HG03354 (cell line): ENCODE data around the gene ASMTL.
"Not testable (repeated sequence)": the region's sequence is repeated elsewhere in the genome, so short reads cannot be mapped to it uniquely, and the experiment has no call there.

Experiments
- ATAC-seq: cut with Tn5 transposase; IDR thresholded peaks from one replicate; pipeline ENCODE4 v1.9.1; 2021; ENCODE audit warnings: mild to moderate bottlenecking; ENCODE audit not compliant: unreplicated experiment, poor library complexity, severe bottlenecking

Gene ASMTL

DNA sequence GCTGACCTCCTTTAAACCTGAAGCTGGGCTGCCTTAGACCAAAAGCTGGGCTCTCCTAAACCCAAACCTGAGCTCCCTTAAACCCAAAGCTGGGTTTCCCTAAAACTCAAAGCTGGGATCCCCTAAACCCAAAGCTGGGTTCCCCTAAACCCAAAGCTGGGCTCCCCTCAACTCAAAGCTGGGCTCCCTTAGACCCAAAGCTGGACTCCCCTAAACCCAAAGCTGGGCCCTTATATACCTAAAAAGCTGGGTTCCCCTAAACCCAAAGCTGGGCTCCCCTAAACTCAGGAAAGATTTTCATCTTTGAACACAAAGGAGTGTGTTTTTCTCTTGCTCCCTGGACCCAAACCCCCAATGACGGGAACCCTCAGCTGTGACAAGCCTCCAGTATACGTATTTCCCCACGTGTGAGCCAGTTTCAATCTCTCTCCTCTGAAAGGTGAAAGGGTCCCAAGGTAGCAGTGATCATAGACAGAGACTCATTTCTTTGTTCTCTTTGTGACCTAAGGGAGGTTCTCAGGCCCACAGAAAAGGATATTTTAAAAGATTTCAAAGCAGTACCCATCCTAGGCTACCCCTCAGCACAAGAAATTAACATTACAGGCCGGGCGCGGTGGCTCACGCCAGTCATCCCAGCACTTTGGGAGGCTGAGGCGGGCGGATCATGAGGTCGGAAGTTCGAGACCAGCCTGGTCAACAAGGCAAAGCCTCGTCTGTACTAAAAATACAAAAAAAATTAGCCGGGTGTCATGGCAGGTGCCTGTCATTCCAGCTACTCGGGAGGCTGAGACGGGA, 31.3 kb upstream of the ASMTL start:
- peak; percentile 53 for ATAC-seq

DNA sequence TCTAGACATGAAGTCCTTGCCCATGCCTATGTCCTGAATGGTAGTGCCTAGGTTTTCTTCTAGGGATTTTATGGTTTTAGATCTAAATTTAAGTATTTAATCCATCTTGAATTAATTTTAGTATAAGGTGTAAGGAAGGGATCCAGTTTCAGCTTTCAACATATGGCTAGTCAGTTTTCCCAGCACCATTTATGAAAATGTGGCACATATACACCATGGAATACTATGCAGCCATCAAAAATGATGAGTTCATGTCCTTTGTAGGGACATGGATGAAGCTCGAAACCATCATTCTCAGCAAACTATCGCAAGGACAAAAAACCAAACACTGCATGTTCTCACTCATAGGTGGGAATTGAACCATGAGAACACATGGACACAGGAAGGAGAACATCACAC, 29.8 kb upstream of the ASMTL start:
- ATAC-seq, result not testable (repeated sequence)

- ATAC-seq, result peak; percentile 62
These were observed 29.2 kb upstream of the ASMTL start for GRCh38 chrX:1481636-1482529.

- no peak for ATAC-seq
These were observed 27.5 kb upstream of the ASMTL start for GRCh38 chrX:1480082-1480785.

GRCh38 chrX:1477801-1478458, 25.2 kb upstream of the ASMTL start:
- ATAC-seq, result no peak

- no peak for ATAC-seq
These were observed 24.5 kb upstream of the ASMTL start for GRCh38 chrX:1477229-1477628.

GRCh38 chrX:1476682-1477081, 24.0 kb upstream of the ASMTL start:
- ATAC-seq, result no peak

DNA sequence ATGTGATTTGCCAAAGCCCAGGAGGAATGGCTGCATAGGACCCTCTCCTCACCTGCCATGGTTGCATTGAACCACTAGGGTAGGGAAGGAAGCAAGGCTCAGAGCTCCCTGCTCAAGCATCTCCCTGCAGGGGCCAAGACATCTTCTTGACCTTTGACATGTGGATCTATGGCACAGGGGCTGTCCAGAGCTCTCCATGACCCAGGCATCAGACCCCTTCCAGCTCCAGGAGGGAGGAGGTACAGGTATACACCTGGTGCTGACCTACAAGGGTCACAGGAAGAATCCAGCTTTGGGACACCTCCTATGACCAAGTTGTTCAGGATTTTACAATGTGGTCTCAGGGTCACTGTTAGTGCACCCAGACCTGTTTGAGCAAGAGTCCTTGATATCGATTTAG, 23.2 kb upstream of the ASMTL start:
- no peak for ATAC-seq

- no peak for ATAC-seq
These were observed 22.8 kb upstream of the ASMTL start for GRCh38 chrX:1475481-1475880.

DNA sequence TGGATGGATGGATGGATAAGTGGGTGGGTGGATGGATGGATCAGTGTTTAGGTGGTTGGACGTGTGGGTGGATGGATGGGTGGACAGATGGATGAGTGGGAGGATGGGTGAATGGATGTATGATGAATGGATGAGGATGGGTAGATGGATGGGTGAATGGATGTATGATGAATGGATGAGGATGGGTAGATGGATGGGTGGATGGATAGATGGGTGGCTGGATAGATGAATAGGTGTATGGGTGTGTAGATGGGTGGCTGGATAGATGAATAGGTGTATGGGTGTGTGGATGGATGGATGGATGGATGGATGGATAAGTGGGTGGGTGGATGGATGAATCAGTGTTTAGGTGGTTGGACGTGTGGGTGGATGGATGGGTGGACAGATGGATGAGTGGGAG, 21.9 kb upstream of the ASMTL start:
- not testable (repeated sequence) for ATAC-seq

DNA sequence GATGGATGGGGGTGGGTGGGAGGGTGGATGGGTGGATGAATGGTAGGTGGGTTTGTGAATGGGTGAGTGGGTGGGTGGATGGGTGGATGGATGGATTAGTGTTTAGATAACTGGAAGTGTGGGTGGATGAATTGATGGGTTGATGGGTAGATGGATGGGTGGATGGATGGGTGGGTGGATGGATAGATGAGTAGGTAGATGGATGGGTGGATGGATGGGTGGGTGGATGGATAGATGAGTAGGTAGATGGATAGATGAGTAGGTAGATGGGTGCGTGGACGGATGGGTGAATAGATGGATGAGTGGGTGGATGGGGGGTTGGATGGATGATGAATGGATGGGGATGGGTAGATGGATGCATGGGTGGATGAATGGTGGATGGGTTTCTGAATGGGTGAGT, 20.3 kb upstream of the ASMTL start:
- no peak for ATAC-seq

DNA sequence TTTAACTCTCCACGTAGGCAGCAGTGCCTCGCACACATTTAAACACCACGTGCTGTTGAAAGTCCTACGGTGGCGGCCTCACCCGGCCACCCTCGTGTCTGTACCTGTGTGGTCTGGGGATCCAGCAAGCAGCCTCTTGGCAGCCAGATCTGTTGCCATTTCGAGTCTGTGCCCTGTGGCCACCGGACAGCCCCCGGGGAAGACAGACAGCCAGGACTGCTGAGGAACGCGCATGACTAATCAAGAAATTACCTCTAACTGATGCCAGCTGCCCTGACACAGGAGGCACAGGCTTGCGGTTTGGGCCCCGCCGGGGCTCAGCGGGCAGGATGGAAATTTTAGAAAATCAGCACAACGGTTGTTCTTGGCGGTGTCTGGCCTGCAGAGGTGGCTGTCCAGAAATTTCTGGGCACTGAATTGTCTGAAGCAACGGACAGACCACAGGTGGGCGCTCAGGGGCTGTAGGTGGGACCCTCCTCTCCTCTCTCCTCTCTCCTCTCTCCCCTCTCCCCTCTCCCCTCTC, 15.6 kb upstream of the ASMTL start:
- ATAC-seq, result peak; percentile 66

- peak; percentile 56 for ATAC-seq
These were observed 14.4 kb upstream of the ASMTL start for GRCh38 chrX:1466971-1467561.

GRCh38 chrX:1466232-1466661, 13.5 kb upstream of the ASMTL start:
- ATAC-seq, result no peak

GRCh38 chrX:1465286-1466231, 12.8 kb upstream of the ASMTL start:
- ATAC-seq, result no peak

GRCh38 chrX:1464971-1465285, 12.2 kb upstream of the ASMTL start:
- ATAC-seq, result no peak

GRCh38 chrX:1464041-1464970, 11.6 kb upstream of the ASMTL start:
- ATAC-seq, result no peak
